K562 (cell line): ENCODE data around the gene BRMS1. TPM values are rescaled to one million over a fixed set of nuclear protein-coding genes. Genes with fewer than 3 reads are reported as not detected.

Source experiments
- BRF1 ChIP-seq: IDR thresholded peaks from 3 replicates; pipeline ENCODE4 v1.6.1; 2011; ENCODE audit warnings: borderline replicate concordance, mild to moderate bottlenecking; ENCODE audit not compliant: insufficient read length; ENCODE audit errors: extremely low read depth
- DACH1 ChIP-seq: fragments of 450-650 bp; IDR thresholded peaks from 2 replicates; pipeline ENCODE4 v1.6.1; 2018; ENCODE audit not compliant: partially characterized antibody
- HDGF ChIP-seq: fragments of 450-650 bp; IDR thresholded peaks from 2 replicates; pipeline ENCODE4 v1.6.1; 2016
- HMG20A ChIP-seq: fragments of 450-650 bp; formaldehyde crosslinking; conservative IDR thresholded peaks from 2 replicates; pipeline ENCODE4 v1.4.0; 2020; ENCODE audit warnings: mild to moderate bottlenecking, mixed read lengths
- ILF3 ChIP-seq: fragments of 450-650 bp; IDR thresholded peaks from 2 replicates; pipeline ENCODE4 v1.6.1; 2018; ENCODE audit warnings: antibody characterized with exemption, mild to moderate bottlenecking, moderate library complexity, borderline replicate concordance
- JUNB ChIP-seq: fragments of 450-650 bp; formaldehyde crosslinking; conservative IDR thresholded peaks from 2 replicates; pipeline ENCODE4 v1.4.0; 2020; ENCODE audit warnings: mild to moderate bottlenecking
- KHSRP ChIP-seq: fragments of 450-650 bp; IDR thresholded peaks from 2 replicates; pipeline ENCODE4 v1.6.1; 2017
- KLF16 ChIP-seq: IDR thresholded peaks from 2 replicates; pipeline ENCODE4 v1.6.1; 2016; ENCODE audit warnings: antibody characterized with exemption
- MCM3 ChIP-seq: fragments of 450-650 bp; IDR thresholded peaks from 2 replicates; pipeline ENCODE4 v1.6.1; 2016
- NBN ChIP-seq: fragments of 450-650 bp; IDR thresholded peaks from 2 replicates; pipeline ENCODE4 v1.6.1; 2016; ENCODE audit warnings: low read depth, mild to moderate bottlenecking
- NELFE ChIP-seq: IDR thresholded peaks from 2 replicates; pipeline ENCODE4 v1.6.1; 2011; ENCODE audit warnings: mild to moderate bottlenecking; ENCODE audit not compliant: insufficient read depth, insufficient read length
- NFE2L1 ChIP-seq: fragments of 450-650 bp; IDR thresholded peaks from 2 replicates; pipeline ENCODE4 v1.6.1; 2016; ENCODE audit warnings: missing genetic modification characterization, low read depth, mild to moderate bottlenecking, missing compliant biosample characterization, moderate library complexity, borderline replicate concordance
- POLR2AphosphoS2 ChIP-seq: IDR thresholded peaks from 2 replicates; pipeline ENCODE4 v1.6.1; 2012; ENCODE audit warnings: low read length, improper control_type of control experiment
- RBM25 ChIP-seq: fragments of 200-400 bp; formaldehyde crosslinking; IDR thresholded peaks from 2 replicates; pipeline ENCODE4 v1.6.1; 2018; ENCODE audit warnings: low read length, low read depth, moderate library complexity; ENCODE audit not compliant: severe bottlenecking
- RFX1 ChIP-seq: fragments of 450-650 bp; IDR thresholded peaks from 2 replicates; pipeline ENCODE4 v1.6.1; 2016; ENCODE audit warnings: mild to moderate bottlenecking, moderate library complexity
- RUNX1 ChIP-seq: sonication (generic); IDR thresholded peaks from 2 replicates; pipeline ENCODE4 v1.6.1; 2016; ENCODE audit warnings: antibody characterized with exemption, low read depth
- SMC3 ChIP-seq: conservative IDR thresholded peaks from 2 replicates; pipeline ENCODE4 v1.6.1; 2011; ENCODE audit warnings: low read depth, low read length, improper control_type of control experiment; ENCODE audit not compliant: insufficient read depth
- TEAD4 ChIP-seq, 2 experiments: sonication (generic) in 1 of 2; formaldehyde crosslinking in 1 of 2; IDR thresholded peaks; 2 replicates each; pipeline versions ENCODE4 v1.6.1 to v1.8.0; 2012 to 2022; ENCODE audit warnings: borderline replicate concordance in 1 of 2, inconsistent platforms in 1 of 2, low read length in 1 of 2, mild to moderate bottlenecking in 1 of 2, missing genetic modification reagents in 1 of 2
- TGIF2 ChIP-seq: sonication (generic); formaldehyde crosslinking; IDR thresholded peaks from 2 replicates; pipeline ENCODE4 v1.8.1; 2022; ENCODE audit warnings: mild to moderate bottlenecking, missing genetic modification reagents, moderate library complexity
- TSC22D4 ChIP-seq: fragments of 450-650 bp; IDR thresholded peaks from 2 replicates; pipeline ENCODE4 v1.6.1; 2016; ENCODE audit warnings: missing genetic modification characterization, missing biosample characterization, control low read depth
- XRCC5 ChIP-seq: fragments of 200-400 bp; formaldehyde crosslinking; IDR thresholded peaks from 2 replicates; pipeline ENCODE4 v1.6.1; 2017; ENCODE audit warnings: low read depth, mild to moderate bottlenecking, low read length
- ZNF431 ChIP-seq: sonication (generic); formaldehyde crosslinking; IDR thresholded peaks from 2 replicates; pipeline ENCODE4 v1.8.0; 2022; ENCODE audit warnings: mild to moderate bottlenecking, missing genetic modification reagents
- ZNF644 ChIP-seq: fragments of 200-800 bp; sonication (Bioruptor generic); IDR thresholded peaks from 2 replicates; pipeline ENCODE4 v1.6.1; 2016; ENCODE audit warnings: low read depth, missing genetic modification characterization, missing compliant biosample characterization
- polyA plus RNA-seq, 8 experiments: library from polyadenylated mRNA; depleted of rRNA in 4 of 8; stranded (reverse) in 5 of 8; unstranded in 3 of 8; fragments of >200 nt; fragmentation: Nextera tagmentation in 2 of 8; fragmentation: Illumina TruSeq in 1 of 8; extraction: Ambion mirVana in 2 of 8; extraction: Trizol in 1 of 8; gene quantifications; 2 replicates each; pipeline versions ENCODE4 v1.2.1 to v1.2.3, GENCODE V29; 2011 to 2014; ENCODE audit warnings: inconsistent platforms in 1 of 8, missing spikeins in 1 of 8
- total RNA-seq, 7 experiments: library from RNA; depleted of rRNA in 6 of 7; stranded (reverse); fragments of >200 nt in 6 of 7; fragmentation: Illumina TruSeq in 2 of 7; extraction: Trizol in 2 of 7; gene quantifications; 2 replicates each; pipeline versions ENCODE4 v1.2.1 to v1.2.3, GENCODE V29; 2011 to 2021; ENCODE audit warnings: low replicate concordance in 1 of 7
- TF ChIP-seq, protein P1 (sequence below), 3 experiments: IDR thresholded peaks in 2 of 3; conservative IDR thresholded peaks in 1 of 3; 2 replicates each; pipeline ENCODE4 v1.5.1; 2011 to 2012; ENCODE audit warnings: low read length in 3 of 3, mild to moderate bottlenecking in 3 of 3, control low read depth in 2 of 3, improper control_type of control experiment in 1 of 3, inconsistent platforms in 1 of 3, low read depth in 1 of 3, mixed read lengths in 1 of 3, moderate library complexity in 1 of 3; ENCODE audit not compliant: insufficient read depth in 2 of 3
- TF ChIP-seq, protein P2 (sequence below), 2 experiments: fragments of 450-650 bp in 1 of 2; sonication (generic) in 1 of 2; formaldehyde crosslinking in 1 of 2; IDR thresholded peaks in 1 of 2; conservative IDR thresholded peaks in 1 of 2; 2 replicates each; pipeline versions ENCODE4 v1.6.1 to v1.8.1; 2016 to 2023; ENCODE audit warnings: mild to moderate bottlenecking in 2 of 2, moderate library complexity in 2 of 2, inconsistent platforms in 1 of 2, missing genetic modification reagents in 1 of 2
- TF ChIP-seq, protein P3 (sequence below): fragments of 450-650 bp; formaldehyde crosslinking; IDR thresholded peaks from 2 replicates; pipeline ENCODE4 v1.4.0; 2022; ENCODE audit warnings: missing genetic modification characterization

The BRMS1 gene
- total and polyA plus RNA-seq, 9 of the 15 experiments (the other 6 are each of a cell fraction or from before 2014, with no cell fraction given) = 2.2 to 78.8 (median 33.4) TPM

DNA sequence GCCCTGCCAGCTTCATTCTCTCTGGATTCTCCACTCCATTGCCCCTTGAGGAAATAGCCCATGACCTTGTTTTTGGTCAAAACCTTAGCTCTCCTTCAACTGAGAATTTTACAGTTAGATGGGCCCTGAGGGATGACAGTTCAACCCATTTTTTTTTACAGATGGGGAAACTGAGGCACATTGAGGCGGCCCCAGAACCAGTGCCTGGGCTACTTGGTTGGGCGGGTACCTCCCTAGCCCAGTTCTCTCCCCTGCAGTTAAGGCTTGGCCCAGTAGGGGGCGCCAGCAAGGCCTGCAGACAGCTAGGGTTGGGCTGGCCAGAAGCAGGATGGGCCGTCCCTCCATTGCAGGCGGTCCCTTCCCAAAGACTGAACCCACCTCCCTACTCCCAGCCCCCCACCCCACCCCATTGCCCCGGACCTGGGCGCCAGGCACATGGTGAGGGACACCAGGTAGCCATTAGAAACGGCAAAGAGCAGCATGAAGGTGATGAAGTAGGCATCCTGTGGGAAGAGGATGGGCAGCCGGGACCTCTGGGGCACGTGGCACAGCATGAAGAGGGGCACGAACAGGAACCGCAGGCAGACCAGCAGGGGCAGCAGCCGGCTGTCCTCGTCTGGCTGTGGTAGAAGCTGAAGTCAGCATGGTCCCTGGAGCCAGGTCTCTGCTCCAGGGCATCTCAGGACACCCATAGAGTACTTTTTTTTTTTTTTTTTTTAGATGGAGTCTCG is 19.1 kb upstream of the BRMS1 start (continued):
- TF ChIP-seq TEAD4 (IDR thresholded peaks at IDR 0.05; ENCODE audit: low read length) (no peak), TEAD4 (CRISPR knock-in tag; IDR thresholded peaks at IDR 0.05; ENCODE audit: borderline replicate concordance) (no peak), POLR2AphosphoS2 (peak; percentile 93), KHSRP (no peak), RFX1 (no peak), BRF1 (no peak), NFE2L1 (no peak), ZNF431 (CRISPR knock-in tag) (no peak), NELFE (no peak), HMG20A (CRISPR knock-in tag) (no peak), XRCC5 (peak; percentile 87; the same call in 1 of the 2 replicates), NBN (no peak), HDGF (no peak), KLF16 (0 out of 2 replicates have a peak, but pooled peaks have one; percentile 27), TSC22D4 (tag) (no peak), RUNX1 (no peak; the same call in 1 of the 2 replicates), SMC3 (0 out of 2 replicates have a peak, but pooled peaks have one; percentile 33), ZNF644 (no peak), DACH1 (no peak), TGIF2 (CRISPR knock-in tag) (no peak), JUNB (CRISPR knock-in tag) (no peak), ILF3 (peak; percentile 84; the same call in 1 of the 2 replicates), RBM25 (no peak), MCM3 (no peak)
- TF ChIP-seq, protein P1, sequence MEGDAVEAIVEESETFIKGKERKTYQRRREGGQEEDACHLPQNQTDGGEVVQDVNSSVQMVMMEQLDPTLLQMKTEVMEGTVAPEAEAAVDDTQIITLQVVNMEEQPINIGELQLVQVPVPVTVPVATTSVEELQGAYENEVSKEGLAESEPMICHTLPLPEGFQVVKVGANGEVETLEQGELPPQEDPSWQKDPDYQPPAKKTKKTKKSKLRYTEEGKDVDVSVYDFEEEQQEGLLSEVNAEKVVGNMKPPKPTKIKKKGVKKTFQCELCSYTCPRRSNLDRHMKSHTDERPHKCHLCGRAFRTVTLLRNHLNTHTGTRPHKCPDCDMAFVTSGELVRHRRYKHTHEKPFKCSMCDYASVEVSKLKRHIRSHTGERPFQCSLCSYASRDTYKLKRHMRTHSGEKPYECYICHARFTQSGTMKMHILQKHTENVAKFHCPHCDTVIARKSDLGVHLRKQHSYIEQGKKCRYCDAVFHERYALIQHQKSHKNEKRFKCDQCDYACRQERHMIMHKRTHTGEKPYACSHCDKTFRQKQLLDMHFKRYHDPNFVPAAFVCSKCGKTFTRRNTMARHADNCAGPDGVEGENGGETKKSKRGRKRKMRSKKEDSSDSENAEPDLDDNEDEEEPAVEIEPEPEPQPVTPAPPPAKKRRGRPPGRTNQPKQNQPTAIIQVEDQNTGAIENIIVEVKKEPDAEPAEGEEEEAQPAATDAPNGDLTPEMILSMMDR (IDR thresholded peaks at IDR 0.05 in 2 of 3, conservative IDR thresholded peaks at IDR 0.05 in 1 of 3; ENCODE audit: insufficient read depth in 2 of 3, low read depth in 1 of 3, low read length in 3 of 3) = peak; percentile 83 to 85 (median 85)
- TF ChIP-seq, protein P2, sequence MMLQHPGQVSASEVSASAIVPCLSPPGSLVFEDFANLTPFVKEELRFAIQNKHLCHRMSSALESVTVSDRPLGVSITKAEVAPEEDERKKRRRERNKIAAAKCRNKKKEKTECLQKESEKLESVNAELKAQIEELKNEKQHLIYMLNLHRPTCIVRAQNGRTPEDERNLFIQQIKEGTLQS (IDR thresholded peaks at IDR 0.05) = no peak
- TF ChIP-seq, protein P2 (CRISPR knock-in tag; conservative IDR thresholded peaks at IDR 0.05) = no peak
- TF ChIP-seq, protein P3, sequence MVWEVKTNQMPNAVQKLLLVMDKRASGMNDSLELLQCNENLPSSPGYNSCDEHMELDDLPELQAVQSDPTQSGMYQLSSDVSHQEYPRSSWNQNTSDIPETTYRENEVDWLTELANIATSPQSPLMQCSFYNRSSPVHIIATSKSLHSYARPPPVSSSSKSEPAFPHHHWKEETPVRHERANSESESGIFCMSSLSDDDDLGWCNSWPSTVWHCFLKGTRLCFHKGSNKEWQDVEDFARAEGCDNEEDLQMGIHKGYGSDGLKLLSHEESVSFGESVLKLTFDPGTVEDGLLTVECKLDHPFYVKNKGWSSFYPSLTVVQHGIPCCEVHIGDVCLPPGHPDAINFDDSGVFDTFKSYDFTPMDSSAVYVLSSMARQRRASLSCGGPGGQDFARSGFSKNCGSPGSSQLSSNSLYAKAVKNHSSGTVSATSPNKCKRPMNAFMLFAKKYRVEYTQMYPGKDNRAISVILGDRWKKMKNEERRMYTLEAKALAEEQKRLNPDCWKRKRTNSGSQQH (CRISPR knock-in tag) = peak; percentile 4; the same call in 1 of the 2 replicates
